ENCODE data around the gene EVA1A.

DNA sequence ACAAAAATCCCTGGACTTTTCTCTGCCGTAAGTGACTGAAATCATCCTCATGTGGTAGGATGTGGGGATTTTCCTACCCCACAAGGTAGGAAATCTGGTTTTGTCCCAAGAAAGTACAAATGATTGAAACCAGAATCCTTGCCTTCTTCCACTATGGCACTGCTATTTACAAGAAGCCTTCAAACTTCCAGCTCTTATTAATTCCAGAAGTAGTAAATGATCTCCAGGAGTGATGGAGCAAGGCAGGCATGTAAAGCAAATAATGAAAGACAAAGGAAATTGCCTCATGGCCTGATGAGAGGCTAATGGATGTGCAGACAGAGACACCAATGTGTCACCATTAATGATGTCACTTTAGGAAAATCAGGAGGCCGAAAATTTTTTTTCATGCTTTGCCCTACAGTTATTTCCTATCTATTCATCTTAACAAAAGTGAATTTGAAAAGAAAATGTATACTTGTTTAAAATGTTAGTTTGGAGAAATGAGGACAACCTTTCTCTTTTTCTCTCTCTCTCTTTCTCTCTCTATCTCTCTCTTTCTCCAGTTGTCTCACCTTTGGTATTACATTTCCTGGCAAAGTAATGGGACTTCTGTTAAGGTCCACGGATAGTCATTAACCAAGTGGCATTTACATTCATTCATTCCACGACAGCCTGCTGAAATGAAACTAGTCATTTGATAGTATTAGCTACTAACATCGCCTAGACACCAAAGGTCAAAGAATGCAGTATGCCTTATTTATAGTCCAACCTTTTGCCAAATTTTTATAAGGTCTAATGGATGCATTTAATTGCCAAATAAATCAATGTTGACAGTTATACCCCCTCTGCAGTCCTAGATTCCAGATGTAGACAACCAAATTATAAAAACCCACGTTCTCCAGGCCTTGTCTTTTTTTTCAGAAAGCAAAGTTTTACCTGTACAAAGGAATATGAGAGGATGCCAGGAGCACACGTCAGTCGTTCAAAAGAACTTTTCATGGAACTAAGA, 5.0 kb upstream of the EVA1A start:
- TF ChIP-seq, protein P1, sequence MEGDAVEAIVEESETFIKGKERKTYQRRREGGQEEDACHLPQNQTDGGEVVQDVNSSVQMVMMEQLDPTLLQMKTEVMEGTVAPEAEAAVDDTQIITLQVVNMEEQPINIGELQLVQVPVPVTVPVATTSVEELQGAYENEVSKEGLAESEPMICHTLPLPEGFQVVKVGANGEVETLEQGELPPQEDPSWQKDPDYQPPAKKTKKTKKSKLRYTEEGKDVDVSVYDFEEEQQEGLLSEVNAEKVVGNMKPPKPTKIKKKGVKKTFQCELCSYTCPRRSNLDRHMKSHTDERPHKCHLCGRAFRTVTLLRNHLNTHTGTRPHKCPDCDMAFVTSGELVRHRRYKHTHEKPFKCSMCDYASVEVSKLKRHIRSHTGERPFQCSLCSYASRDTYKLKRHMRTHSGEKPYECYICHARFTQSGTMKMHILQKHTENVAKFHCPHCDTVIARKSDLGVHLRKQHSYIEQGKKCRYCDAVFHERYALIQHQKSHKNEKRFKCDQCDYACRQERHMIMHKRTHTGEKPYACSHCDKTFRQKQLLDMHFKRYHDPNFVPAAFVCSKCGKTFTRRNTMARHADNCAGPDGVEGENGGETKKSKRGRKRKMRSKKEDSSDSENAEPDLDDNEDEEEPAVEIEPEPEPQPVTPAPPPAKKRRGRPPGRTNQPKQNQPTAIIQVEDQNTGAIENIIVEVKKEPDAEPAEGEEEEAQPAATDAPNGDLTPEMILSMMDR (IDR thresholded peaks at IDR 0.05; ENCODE audit: insufficient read depth, low read length, poor library complexity, severe bottlenecking), result no peak
- TF ChIP-seq EZH2phosphoT487 (conservative IDR thresholded peaks at IDR 0.05; ENCODE audit: low read length), result no peak
